Activated T-cell treated with anti-CD3 and anti-CD28 coated beads for 4 hours (primary cell): ENCODE results near the gene UBXN10.

Source experiments
- DNase-seq: peaks from one replicate; pipeline ENCODE4 v3.0.0-alpha.2; 2020

The UBXN10 gene

DNA sequence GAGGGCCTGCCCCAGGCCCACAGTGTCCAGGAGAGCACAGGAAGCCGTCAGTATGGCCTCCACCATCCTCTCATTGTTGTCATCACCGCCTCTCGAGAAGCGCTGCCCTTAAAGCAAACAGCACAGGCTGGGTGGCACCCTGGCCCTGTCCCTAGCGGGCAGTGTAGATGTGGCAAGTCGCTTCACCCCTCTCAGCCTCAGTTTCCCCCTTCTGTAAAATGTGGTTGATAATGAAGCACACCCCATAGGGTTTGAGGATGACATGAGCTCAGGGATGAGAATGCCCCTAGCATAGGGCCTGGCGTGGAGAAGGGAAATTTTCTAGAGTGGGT, 33.3 kb upstream of the UBXN10 start:
- no peak for DNase-seq

- no peak for DNase-seq
Observed at GRCh38 chr1:20153000-20153418, 32.9 kb upstream of the UBXN10 start.

DNA sequence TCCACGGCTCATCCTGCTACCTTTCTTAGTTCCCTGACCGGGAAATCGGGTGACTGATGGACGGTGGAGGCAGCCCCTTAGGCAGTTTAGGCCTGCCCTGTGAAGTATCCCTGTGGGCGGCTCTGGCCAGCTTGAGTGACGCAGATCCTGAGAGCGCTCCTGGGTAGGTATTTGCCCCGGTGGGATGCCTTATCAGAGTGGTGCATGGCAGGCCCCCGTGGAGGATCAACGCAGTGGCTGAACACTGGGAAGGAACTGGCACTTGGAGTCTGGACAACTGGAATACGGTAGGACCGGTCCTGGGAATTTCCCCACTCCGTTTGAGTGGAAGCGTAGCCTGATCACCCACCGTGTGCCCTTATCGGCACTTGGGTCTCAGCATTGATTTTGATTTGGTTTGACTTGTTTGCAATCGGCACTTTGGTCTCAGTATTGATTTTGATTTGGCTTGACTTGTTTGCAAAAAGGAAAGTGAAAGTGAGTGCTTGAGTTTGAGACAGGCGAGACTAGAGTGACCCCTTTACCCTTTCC, 31.5 kb upstream of the UBXN10 start:
- no peak for DNase-seq

DNA sequence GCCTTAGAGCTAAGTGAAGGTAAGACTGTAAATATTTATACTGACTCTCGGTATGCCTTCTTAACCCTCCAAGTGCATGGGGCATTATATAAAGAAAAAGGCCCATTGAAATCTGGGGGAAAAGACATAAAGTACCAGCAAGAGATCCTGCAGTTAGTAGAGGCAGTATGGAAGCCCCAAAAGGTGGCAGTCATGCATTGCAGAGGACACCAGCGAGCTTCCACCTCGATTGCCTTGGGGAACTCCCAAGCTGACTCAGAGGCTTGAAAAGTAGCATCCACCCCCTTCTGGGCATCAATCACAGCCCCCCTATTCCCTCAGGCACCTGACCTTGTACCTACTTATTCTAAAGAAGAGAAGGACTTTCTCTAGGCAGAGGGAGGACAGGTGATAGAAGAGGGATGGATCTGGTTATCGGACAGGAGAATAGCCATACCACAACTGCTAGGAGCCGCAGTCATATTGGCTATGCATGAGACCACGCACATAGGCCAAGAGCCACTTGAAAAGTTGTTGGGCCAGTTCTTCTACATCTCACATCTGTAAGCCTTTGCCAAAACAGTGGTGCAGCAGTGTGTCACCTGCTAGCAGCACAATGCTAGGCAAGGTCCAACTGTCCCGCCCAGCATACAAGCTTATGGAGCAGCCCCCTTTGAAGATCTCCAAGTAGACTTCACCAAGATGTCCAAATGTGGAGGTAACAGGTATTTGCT, 27.4 kb upstream of the UBXN10 start:
- DNase-seq: no peak

DNA sequence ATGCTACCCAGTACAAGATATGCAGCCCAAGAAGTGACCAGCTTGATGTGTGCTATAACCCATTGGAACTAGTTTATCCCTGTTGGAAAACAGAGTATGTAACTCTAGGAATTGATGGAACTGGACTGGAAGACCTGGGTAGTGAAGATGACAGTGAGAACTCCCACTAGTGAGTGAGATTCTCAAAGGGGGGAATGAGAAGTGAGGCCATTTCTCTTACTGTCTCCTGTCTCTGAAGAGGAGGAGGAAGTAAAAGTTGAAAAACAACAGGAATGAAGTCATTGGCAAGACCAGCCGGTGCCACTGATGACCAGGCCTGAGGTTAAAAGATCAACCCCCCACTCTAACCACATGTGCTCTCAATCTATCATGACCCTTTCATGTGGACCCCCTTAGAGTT, 25.9 kb upstream of the UBXN10 start:
- DNase-seq: no peak

DNA sequence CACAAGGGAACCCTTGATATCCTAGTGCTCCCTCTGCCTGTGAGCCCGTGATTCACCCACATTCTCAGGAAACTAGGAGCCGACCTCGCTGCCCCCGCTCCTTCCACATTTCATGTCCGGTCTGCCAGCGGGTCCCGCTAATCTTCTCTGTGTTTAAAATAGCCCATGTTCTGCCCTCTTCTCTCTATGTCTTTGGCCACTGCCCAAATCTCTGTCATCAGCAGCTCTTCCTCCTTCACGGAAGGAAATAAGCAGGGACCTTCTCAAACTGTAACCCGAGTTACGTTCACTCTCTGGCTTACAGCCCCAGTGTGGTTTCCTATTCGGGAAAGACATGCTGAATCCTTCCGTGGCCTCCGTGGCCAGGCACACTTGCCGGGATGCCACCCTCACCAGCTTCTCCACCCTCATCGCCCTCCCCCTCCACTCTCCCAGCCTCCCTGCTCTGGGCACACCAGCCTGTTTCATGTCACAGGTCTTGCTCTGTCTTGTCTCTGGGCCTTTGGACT, 21.1 kb upstream of the UBXN10 start:
- DNase-seq: no peak

GRCh38 chr1:20165522-20165951, 20.4 kb upstream of the UBXN10 start:
- no peak for DNase-seq

DNA sequence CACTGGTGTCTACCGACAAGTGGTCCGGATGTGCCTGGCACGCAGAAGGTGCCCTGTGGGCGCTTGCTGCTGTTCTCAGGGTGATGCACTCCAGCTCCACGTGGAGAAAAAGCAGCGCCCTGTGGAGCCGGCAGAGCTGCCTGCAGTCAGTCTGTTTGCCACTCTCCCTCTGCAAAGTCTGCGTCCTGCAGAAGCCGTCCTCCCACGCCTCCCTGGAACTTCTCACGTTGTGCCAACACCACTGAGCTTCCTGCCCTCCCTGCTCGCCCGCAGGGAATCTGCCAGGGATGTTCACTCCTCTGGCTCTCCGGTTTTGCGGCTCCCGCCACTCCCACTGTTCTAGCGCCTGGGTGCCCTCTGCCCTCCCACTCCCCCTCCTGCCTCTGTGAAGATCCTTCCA, 19.8 kb upstream of the UBXN10 start:
- no peak for DNase-seq

DNA sequence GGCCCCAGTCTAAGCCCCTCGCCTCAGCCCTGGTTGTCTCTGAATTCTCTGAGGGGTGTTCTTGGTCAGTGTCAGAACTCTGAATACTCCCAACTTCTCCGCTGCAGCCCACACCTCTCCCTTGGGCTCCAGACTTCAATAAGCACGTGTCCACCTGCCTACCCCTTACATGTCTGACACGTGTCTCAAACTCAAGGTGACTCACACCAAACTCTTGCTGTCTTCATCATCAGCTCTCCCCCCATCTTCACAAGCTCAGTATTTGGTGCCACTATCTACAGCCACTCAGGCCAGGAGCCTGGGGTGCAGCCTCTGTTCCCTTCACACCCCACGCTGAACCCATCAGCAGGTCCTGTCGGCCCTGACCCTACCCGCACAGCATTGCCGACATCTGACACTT, 18.8 kb upstream of the UBXN10 start:
- DNase-seq: no peak

GRCh38 chr1:20168564-20169491, 17.1 kb upstream of the UBXN10 start:
- no peak for DNase-seq

GRCh38 chr1:20169932-20170331, 16.0 kb upstream of the UBXN10 start:
- DNase-seq: no peak

DNA sequence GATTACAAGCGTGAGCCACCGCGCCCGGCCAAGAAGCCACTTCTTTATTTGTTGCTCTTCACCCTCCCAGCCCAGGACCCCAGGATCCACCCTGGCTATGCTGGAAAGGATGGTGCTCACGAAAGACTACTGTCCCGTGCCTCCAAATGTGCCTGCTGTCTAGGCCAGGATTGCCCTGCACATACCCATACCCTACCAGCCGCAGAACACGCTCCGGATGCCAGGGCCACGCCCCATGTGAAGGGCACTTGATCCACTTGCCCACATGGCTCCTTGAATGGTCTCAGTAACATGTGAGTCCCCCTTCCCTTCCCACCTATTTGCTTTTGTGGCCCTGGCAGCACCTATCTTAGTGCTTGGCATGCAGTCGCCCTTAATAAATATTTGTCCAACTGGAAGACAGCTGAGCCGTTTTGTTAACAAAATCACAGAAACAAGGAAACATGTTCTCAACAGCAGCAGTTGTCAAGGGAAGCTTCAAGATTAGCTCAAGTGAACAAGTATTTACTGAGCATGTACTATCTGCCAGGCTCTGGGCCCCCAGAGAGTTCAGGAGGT, 13.8 kb upstream of the UBXN10 start:
- no peak for DNase-seq

DNA sequence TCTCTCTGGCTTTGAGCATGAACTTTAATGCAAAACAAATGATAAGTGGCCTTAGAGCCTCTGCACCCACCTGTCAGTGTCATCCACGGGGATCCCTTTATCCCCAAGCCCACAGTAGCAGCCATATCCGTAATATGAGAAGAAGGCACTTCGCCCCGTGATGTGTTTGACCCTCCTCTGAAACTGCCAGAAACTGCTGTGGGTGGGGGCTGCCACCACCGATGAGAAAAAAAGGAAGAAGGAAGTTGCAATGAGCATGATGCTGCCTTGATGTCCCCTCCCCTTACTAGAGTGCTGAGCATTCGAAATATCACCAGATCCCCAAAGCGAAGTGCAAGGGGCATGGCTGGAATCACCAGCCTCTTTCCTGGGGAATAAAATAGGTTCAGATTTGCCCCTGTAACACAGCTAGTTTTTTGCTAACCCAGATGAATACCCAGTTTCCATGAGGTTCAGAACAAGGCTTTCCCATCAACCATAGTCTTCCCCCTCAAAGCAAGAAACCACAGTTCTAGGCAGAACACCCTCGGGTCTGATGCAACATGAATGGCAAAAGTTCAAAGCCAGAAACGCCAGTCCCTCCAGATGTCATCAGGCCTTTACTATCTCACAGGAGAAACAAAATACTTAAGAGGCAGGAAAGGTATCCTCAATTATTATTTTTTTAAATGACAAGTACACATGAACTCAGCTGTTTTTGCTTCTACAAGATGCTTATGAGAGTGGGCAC, 10.8 kb upstream of the UBXN10 start:
- no peak for DNase-seq

DNA sequence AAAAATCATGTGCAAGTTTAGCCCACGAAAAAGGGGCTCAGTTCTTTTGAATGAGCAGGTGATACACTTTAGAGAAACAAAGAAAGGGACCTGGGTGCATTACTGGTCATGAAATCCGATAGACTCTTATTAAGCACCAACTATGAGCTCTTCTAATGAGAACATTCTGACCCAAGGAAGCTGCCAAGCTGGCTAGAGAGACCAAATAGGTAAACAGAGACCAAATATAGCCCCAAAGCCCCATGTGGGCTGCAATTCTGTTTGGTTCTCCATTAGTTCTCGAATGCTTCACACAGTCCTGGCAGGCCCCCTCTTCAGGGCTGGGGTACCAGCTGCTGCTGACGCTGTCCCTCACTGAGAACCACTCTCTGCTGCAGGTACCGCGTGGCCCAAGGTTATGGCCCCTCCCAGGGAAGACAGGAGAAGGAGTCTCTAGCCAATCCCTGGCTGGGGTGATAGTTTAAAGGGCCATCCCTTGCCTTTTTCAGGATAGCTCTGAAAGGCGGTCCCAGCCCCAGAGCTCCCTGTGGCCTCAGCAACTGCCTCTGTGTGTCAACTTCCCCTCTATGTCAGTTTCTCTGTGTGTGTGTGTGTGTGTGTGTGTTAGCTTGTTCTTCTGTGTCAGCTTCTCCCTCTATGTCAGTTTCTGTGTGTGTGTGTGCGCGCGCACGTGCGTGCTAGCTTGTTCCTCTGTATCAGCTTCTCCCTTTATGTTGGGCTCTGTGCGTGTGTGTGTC, 7.1 kb upstream of the UBXN10 start:
- no peak for DNase-seq

- DNase-seq: no peak
Observed at GRCh38 chr1:20179371-20180128, 6.3 kb upstream of the UBXN10 start.

DNA sequence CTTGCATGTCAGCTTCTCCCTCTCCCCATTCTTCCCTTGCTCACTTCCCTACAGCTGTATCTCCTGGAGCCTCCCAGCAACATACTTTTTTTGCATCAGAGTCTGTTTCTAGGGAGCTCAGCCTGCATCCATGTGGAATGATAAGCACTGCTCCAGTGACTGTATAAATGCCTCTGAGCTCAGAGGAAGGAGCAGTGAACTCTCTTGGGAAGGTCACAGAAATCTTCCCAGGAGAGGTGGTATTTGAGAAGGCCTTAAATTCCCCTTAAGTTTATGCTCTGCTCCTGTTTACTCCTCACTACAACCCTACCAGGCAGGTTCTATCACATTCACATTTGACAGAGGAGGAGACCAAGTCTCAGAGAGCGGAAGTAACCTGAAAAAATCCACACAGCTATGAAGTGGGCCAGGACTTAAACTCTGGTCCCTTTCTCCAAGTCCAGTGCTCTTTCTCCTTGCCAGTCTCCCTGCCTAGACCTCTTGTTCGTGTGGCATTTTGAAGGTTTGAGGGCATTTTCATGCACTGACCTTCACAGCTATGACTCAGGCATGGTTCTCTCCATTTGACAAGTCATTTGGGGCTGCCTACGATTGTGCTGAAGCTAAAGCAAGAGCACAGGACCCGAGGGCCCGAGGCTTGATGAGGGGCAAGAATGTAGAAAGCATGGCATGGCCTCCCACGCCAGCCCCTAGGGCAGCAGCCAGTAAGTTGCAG, 5.6 kb upstream of the UBXN10 start:
- no peak for DNase-seq

DNA sequence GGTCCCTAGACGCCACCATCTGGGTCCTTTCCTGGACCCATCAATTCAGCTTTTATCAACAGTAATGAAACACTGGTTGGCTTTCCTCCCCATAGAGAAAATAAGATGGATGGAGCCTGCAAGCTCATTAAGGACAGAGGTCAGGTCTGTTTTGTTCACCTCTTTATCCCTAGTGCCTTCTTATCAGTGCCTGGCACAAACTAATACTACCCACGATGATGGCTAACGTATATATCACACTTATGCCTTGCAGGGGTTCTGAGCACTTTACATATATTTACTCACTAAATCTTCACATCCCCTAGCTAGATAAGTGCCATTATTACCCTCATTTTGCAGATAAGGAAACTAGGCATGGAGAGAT, 5.1 kb upstream of the UBXN10 start:
- DNase-seq: no peak

- DNase-seq: no peak
Observed at GRCh38 chr1:20182415-20182814, 3.5 kb upstream of the UBXN10 start.

GRCh38 chr1:20183035-20183434, 2.9 kb upstream of the UBXN10 start:
- no peak for DNase-seq

GRCh38 chr1:20183616-20184271, 2.2 kb upstream of the UBXN10 start:
- no peak for DNase-seq
